IMR-90 (cell line): ENCODE results near the gene DCDC2. TPM values are rescaled to one million over a fixed set of nuclear protein-coding genes. Genes with fewer than 3 reads are reported as not detected.

Source experiments
- ATAC-seq: fragments of 200-7000 bp; cut with Tn5 transposase; 2 replicates; pipeline ENCODE4 v1.9.1; 2020; ENCODE audit warnings: low read depth, mild to moderate bottlenecking, moderate library complexity
- BruUV-seq: library from RNA; stranded (reverse); fragments of 400-500 nt; replicated peaks from 2 replicates; lab custom pipeline; 2021; lab: Mats Ljungman, UMichigan
- CTCF ChIA-PET: fragments of 300-600 bp; formaldehyde crosslinking; extraction: SDS; loops from one replicate; lab custom pipeline; 2021; ENCODE audit warnings: antibody characterized with exemption; lab: Yijun Ruan, JAX
- POLR2A ChIA-PET: fragments of 300-600 bp; sonication (Branson Sonifier 250); formaldehyde crosslinking; loops from one replicate; lab custom pipeline; 2022; ENCODE audit warnings: antibody characterized with exemption; ENCODE audit not compliant: unreplicated experiment; lab: Charles Lee
- DNase-seq: peaks from one replicate; pipeline ENCODE4 v3.0.0; 2013
- H2AFZ ChIP-seq: replicated peaks from 2 replicates; pipeline ENCODE3; 2013; ENCODE audit warnings: low read length, mild to moderate bottlenecking; ENCODE audit not compliant: poor library complexity
- H2AK5ac ChIP-seq: 2 replicates; pipeline ENCODE4 v1.6.1; 2013; ENCODE audit warnings: low read depth, low read length, inconsistent platforms
- H2AK9ac ChIP-seq: replicated peaks from 2 replicates; pipeline ENCODE3; 2013; ENCODE audit warnings: mild to moderate bottlenecking, low read depth, low read length, moderate library complexity; ENCODE audit not compliant: poor library complexity
- H2BK120ac ChIP-seq: 2 replicates; pipeline ENCODE4 v1.6.1; 2013; ENCODE audit warnings: low read depth, low read length, inconsistent platforms
- H2BK15ac ChIP-seq: 3 replicates; pipeline ENCODE4 v1.6.1; 2013; ENCODE audit warnings: low read depth, low read length, inconsistent platforms
- H2BK20ac ChIP-seq: 2 replicates; pipeline ENCODE4 v1.6.1; 2013; ENCODE audit warnings: low read depth, mild to moderate bottlenecking, inconsistent platforms, low read length, moderate library complexity
- H2BK5ac ChIP-seq: 2 replicates; pipeline ENCODE4 v1.6.1; 2013; ENCODE audit warnings: mild to moderate bottlenecking, low read depth, low read length, inconsistent platforms; ENCODE audit not compliant: poor library complexity, severe bottlenecking
- H3K14ac ChIP-seq: replicated peaks from 2 replicates; pipeline ENCODE4 v1.6.1; 2013; ENCODE audit warnings: low read depth, low read length, inconsistent platforms
- H3K18ac ChIP-seq: 2 replicates; pipeline ENCODE4 v1.6.1; 2013; ENCODE audit warnings: low read depth, low read length, control low read depth
- H3K23ac ChIP-seq: 2 replicates; pipeline ENCODE4 v1.6.1; 2013; ENCODE audit warnings: low read depth, low read length, inconsistent platforms
- H3K27ac ChIP-seq: 2 replicates; pipeline ENCODE4 v1.5.1; 2013; ENCODE audit warnings: mild to moderate bottlenecking, control low read depth, low read length; ENCODE audit not compliant: insufficient read depth
- H3K27me3 ChIP-seq: 2 replicates; pipeline ENCODE4 v1.6.1; 2013; ENCODE audit warnings: low read length; ENCODE audit not compliant: control insufficient read depth, insufficient read depth
- H3K36me3 ChIP-seq: 2 replicates; pipeline ENCODE4 v1.6.1; 2013; ENCODE audit warnings: low read length, mixed read lengths; ENCODE audit not compliant: control insufficient read depth, insufficient read depth
- H3K4ac ChIP-seq: 2 replicates; pipeline ENCODE4 v1.6.1; 2013; ENCODE audit warnings: low read depth, low read length, inconsistent platforms
- H3K4me1 ChIP-seq: 2 replicates; pipeline ENCODE4 v1.6.1; 2013; ENCODE audit warnings: low read length, mixed read lengths; ENCODE audit not compliant: control insufficient read depth, insufficient read depth
- H3K4me2 ChIP-seq: 2 replicates; pipeline ENCODE4 v1.6.1; 2013; ENCODE audit warnings: low read depth, mild to moderate bottlenecking, control low read depth, low read length, moderate library complexity
- H3K4me3 ChIP-seq: 2 replicates; pipeline ENCODE4 v1.5.1; 2013; ENCODE audit warnings: low read depth, mild to moderate bottlenecking, control low read depth, low read length, moderate library complexity; ENCODE audit not compliant: insufficient read depth
- H3K56ac ChIP-seq: 2 replicates; pipeline ENCODE4 v1.6.1; 2013; ENCODE audit warnings: low read length, inconsistent platforms; ENCODE audit not compliant: insufficient read depth; ENCODE audit errors: extremely low read depth
- H3K79me1 ChIP-seq, 2 experiments: 2 replicates each; pipeline ENCODE4 v1.6.1; 2013; ENCODE audit warnings: low read length in 2 of 2, inconsistent platforms in 1 of 2, low read depth in 1 of 2
- H3K9ac ChIP-seq: 2 replicates; pipeline ENCODE4 v1.6.1; 2013; ENCODE audit warnings: low read depth, low read length, control low read depth
- H3K9me1 ChIP-seq: 2 replicates; pipeline ENCODE4 v1.6.1; 2013; ENCODE audit warnings: low read length, inconsistent platforms; ENCODE audit not compliant: insufficient read depth
- H3K9me3 ChIP-seq: 2 replicates; pipeline ENCODE4 v1.6.1; 2013; ENCODE audit warnings: low read length; ENCODE audit not compliant: control insufficient read depth, insufficient read depth
- H4K20me1 ChIP-seq: 2 replicates; pipeline ENCODE4 v1.6.1; 2013; ENCODE audit warnings: low read length, inconsistent platforms; ENCODE audit not compliant: insufficient read depth
- H4K5ac ChIP-seq: 2 replicates; pipeline ENCODE4 v1.6.1; 2013; ENCODE audit warnings: mild to moderate bottlenecking, low read depth, low read length, control low read depth
- H4K8ac ChIP-seq, 2 experiments: 2 replicates each; pipeline ENCODE4 v1.6.1; 2013; ENCODE audit warnings: low read depth in 2 of 2, low read length in 2 of 2, control low read depth in 1 of 2, inconsistent platforms in 1 of 2
- H4K91ac ChIP-seq: 2 replicates; pipeline ENCODE4 v1.6.1; 2013; ENCODE audit warnings: low read depth, low read length, inconsistent platforms; ENCODE audit not compliant: insufficient read depth
- BHLHE40 ChIP-seq: fragments of 150-350 bp; IDR thresholded peaks from 2 replicates; pipeline ENCODE4 v1.6.1; 2016; ENCODE audit warnings: mild to moderate bottlenecking, low read depth, low read length
- CEBPB ChIP-seq: IDR thresholded peaks from 2 replicates; pipeline ENCODE4 v1.6.1; 2012; ENCODE audit warnings: low read depth, low read length, improper control_type of control experiment
- POLR2A ChIP-seq: IDR thresholded peaks from 2 replicates; pipeline ENCODE4 v1.6.1; 2012; ENCODE audit warnings: mild to moderate bottlenecking, low read depth, low read length
- RAD21 ChIP-seq: IDR thresholded peaks from 2 replicates; pipeline ENCODE4 v1.6.1; 2012; ENCODE audit warnings: low read length, improper control_type of control experiment
- SMC3 ChIP-seq: fragments of 150-350 bp; IDR thresholded peaks from 2 replicates; pipeline ENCODE4 v1.6.1; 2016; ENCODE audit warnings: low read depth, mild to moderate bottlenecking, antibody characterized with exemption, low read length, moderate library complexity
- WGBS, 2 experiments: methylation state at CpG; one replicate each; pipeline versions ENCODE4 v1.1.5 to v1.1.7; 2013; ENCODE audit warnings: missing lambda C conversion rate in 2 of 2; ENCODE audit not compliant: insufficient read length in 1 of 2; ENCODE audit errors: extremely low coverage in 2 of 2; 5-methylcytosine and 5-hydroxymethylcytosine counted together
- dilution Hi-C: fragments of 300-500 bp; cut with HindIII; formaldehyde crosslinking; loops from one replicate; pipeline ENCODE4 v1.14.3; 2018; ENCODE audit warnings: low sequenced_read_pairs; ENCODE audit not compliant: unreplicated experiment
- in situ Hi-C: fragments of 300-500 bp; cut with MboI; formaldehyde crosslinking; loops from 3 replicates; pipeline ENCODE4 v1.14.3; 2019; ENCODE audit warnings: low sequenced_read_pairs, inconsistent platforms, mixed read lengths
- intact Hi-C: fragments of 100-400 bp; cut with micrococcal nuclease; formaldehyde crosslinking; loops from 2 replicates; pipeline ENCODE4 v1.10.0; 2022
- polyA plus RNA-seq, 3 experiments: library from polyadenylated mRNA; depleted of rRNA; stranded (reverse); fragments of >200 nt; gene quantifications; 2 replicates each; pipeline ENCODE4 v1.2.3, GENCODE V29; 2012; ENCODE audit warnings: low replicate concordance in 1 of 3
- total RNA-seq: library from RNA; depleted of rRNA; stranded (reverse); fragments of >200 nt; gene quantifications from 2 replicates; pipeline ENCODE4 v1.2.3, GENCODE V29; 2012
- TF ChIP-seq, protein P1 (sequence below): fragments of 150-350 bp; IDR thresholded peaks from 2 replicates; pipeline ENCODE4 v1.6.1; 2017; ENCODE audit warnings: mild to moderate bottlenecking, antibody characterized with exemption, low read length, low read depth
- TF ChIP-seq, protein P2 (sequence below): fragments of 150-350 bp; IDR thresholded peaks from 2 replicates; pipeline ENCODE4 v1.6.1; 2016; ENCODE audit warnings: low read depth, mild to moderate bottlenecking, low read length, moderate library complexity, borderline replicate concordance
- TF ChIP-seq, protein P3 (sequence below): conservative IDR thresholded peaks from 2 replicates; pipeline ENCODE4 v1.5.1; 2012; ENCODE audit warnings: mild to moderate bottlenecking, low read depth, low read length, improper control_type of control experiment

Gene DCDC2
- total and polyA plus RNA-seq, 2 of the 4 experiments (the other 2 are of a cell fraction): not detected

DNA sequence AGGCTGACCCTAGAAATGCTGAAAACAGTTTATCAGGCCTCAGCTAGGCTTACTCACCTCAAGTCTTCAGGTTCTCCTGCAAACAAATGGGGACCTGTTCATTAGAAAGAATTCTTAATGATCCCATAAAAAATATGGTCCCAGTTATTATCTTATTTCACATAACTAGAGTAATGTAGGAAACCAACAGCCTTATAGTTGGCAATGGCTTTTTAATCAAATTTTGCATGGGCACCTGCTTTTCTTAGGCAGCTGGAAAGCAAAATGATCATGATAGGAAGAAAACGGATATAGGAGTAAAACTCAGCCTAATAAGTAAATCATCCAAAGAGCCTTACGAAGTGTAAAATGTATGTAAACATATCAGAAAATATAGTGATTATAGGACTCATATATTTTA is 230.5 kb downstream of the DCDC2 start:
- no peak overlapping the region for H3K9ac ChIP-seq
- no peak overlapping the region for H4K8ac ChIP-seq
- H3K9me3 ChIP-seq: no peaks in the 10 kb centered on the region; the same call in 1 of the 2 replicates
- no peak overlapping the region for H3K4ac ChIP-seq
- dilution Hi-C loops: no loop called here
- no peak overlapping the region for H3K4me3 ChIP-seq
- H3K18ac ChIP-seq: no peak overlapping the region
- no peak overlapping the region for H2BK120ac ChIP-seq
- no peak for DNase-seq
- no peak overlapping the region for H3K4me2 ChIP-seq
- no peak overlapping the region for H3K23ac ChIP-seq
- no peak overlapping the region for H3K56ac ChIP-seq
- POLR2A ChIA-PET: no interaction called here
- no peak for ATAC-seq
- no peak overlapping the region for H4K91ac ChIP-seq
- no peak overlapping the region for H2BK15ac ChIP-seq
- no TSS peak for BruUV-seq
- in situ Hi-C loops: no loop called here
- intact Hi-C loops: no loop called here
- H3K27me3 ChIP-seq: no peaks in the 10 kb centered on the region
- H2BK5ac ChIP-seq: no peak overlapping the region
- H2AK9ac ChIP-seq: no peak overlapping the region
- CTCF ChIA-PET: no interaction called here
- H3K14ac ChIP-seq: no peak overlapping the region
- no peaks in the 10 kb centered on the region for H3K4me1 ChIP-seq
- no peaks in the 10 kb centered on the region for H3K79me1 ChIP-seq
- no peaks in the 10 kb centered on the region for H3K36me3 ChIP-seq
- H3K9me1 ChIP-seq: no peaks in the 10 kb centered on the region
- H3K27ac ChIP-seq: no peak overlapping the region
- no peak overlapping the region for H4K5ac ChIP-seq
- H2BK20ac ChIP-seq: no peak overlapping the region
- H2AFZ ChIP-seq: no peak overlapping the region
- TF ChIP-seq CEBPB: no peak
- TF ChIP-seq SMC3: no peak
- TF ChIP-seq, protein P1, sequence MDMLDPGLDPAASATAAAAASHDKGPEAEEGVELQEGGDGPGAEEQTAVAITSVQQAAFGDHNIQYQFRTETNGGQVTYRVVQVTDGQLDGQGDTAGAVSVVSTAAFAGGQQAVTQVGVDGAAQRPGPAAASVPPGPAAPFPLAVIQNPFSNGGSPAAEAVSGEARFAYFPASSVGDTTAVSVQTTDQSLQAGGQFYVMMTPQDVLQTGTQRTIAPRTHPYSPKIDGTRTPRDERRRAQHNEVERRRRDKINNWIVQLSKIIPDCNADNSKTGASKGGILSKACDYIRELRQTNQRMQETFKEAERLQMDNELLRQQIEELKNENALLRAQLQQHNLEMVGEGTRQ: no peak
- no peak for TF ChIP-seq POLR2A
- no peak for TF ChIP-seq RAD21
- TF ChIP-seq BHLHE40: no peak
- TF ChIP-seq, protein P2, sequence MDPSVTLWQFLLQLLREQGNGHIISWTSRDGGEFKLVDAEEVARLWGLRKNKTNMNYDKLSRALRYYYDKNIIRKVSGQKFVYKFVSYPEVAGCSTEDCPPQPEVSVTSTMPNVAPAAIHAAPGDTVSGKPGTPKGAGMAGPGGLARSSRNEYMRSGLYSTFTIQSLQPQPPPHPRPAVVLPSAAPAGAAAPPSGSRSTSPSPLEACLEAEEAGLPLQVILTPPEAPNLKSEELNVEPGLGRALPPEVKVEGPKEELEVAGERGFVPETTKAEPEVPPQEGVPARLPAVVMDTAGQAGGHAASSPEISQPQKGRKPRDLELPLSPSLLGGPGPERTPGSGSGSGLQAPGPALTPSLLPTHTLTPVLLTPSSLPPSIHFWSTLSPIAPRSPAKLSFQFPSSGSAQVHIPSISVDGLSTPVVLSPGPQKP: no peak
- TF ChIP-seq, protein P3, sequence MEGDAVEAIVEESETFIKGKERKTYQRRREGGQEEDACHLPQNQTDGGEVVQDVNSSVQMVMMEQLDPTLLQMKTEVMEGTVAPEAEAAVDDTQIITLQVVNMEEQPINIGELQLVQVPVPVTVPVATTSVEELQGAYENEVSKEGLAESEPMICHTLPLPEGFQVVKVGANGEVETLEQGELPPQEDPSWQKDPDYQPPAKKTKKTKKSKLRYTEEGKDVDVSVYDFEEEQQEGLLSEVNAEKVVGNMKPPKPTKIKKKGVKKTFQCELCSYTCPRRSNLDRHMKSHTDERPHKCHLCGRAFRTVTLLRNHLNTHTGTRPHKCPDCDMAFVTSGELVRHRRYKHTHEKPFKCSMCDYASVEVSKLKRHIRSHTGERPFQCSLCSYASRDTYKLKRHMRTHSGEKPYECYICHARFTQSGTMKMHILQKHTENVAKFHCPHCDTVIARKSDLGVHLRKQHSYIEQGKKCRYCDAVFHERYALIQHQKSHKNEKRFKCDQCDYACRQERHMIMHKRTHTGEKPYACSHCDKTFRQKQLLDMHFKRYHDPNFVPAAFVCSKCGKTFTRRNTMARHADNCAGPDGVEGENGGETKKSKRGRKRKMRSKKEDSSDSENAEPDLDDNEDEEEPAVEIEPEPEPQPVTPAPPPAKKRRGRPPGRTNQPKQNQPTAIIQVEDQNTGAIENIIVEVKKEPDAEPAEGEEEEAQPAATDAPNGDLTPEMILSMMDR: no peak
- H4K20me1 ChIP-seq: no peaks in the 10 kb centered on the region
- H2AK5ac ChIP-seq: no peak overlapping the region
- no CpG with 5 or more reads among the region's 2 CpGs for WGBS, 2 experiments
